ENCODE results near the gene BTNL3.

Gene BTNL3

DNA sequence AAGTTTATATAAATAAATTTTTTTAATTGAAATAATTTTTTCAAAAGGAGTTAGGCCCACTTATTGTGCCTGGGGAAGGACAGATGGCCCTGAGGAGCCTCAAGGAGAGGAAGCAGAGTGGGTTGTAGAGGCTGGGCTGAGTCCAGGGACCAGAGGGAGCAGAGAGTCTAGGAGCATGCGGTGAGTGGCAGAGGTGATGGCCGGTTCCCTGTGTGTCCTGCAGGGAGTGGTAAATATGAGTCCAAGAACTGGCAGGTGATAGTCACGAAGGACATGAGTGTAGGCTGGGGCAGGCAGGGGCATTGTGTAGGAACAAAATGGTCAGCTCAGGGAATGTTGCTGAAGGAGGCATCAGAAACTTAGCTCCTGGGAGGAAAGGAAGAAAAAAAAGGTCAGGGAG is 43.1 kb downstream of the BTNL3 start:
- Histone ChIP-seq H2AFZ (no peak overlapping the region), H3K36me3 (ENCODE audit: control insufficient read depth, insufficient read depth, low read length) (no peaks in the 10 kb centered on the region), H3K9ac (no peak overlapping the region), H3K9me3 (ENCODE audit: control insufficient read depth, low read length) (no peaks in the 10 kb centered on the region), H3K4me2 (ENCODE audit: low read length) (no peak overlapping the region), H3K27ac (no peak overlapping the region), H3K79me2 (no peaks in the 10 kb centered on the region), H3K27me3 (ENCODE audit: control insufficient read depth, insufficient read depth, low read length) (no peaks in the 10 kb centered on the region), H3K4me1 (no peaks in the 10 kb centered on the region), H3K4me3 (ENCODE audit: low read depth, low read length) (no peak overlapping the region)
- TF ChIP-seq, protein P1, sequence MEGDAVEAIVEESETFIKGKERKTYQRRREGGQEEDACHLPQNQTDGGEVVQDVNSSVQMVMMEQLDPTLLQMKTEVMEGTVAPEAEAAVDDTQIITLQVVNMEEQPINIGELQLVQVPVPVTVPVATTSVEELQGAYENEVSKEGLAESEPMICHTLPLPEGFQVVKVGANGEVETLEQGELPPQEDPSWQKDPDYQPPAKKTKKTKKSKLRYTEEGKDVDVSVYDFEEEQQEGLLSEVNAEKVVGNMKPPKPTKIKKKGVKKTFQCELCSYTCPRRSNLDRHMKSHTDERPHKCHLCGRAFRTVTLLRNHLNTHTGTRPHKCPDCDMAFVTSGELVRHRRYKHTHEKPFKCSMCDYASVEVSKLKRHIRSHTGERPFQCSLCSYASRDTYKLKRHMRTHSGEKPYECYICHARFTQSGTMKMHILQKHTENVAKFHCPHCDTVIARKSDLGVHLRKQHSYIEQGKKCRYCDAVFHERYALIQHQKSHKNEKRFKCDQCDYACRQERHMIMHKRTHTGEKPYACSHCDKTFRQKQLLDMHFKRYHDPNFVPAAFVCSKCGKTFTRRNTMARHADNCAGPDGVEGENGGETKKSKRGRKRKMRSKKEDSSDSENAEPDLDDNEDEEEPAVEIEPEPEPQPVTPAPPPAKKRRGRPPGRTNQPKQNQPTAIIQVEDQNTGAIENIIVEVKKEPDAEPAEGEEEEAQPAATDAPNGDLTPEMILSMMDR (IDR thresholded peaks at IDR 0.05): no peak

DNA sequence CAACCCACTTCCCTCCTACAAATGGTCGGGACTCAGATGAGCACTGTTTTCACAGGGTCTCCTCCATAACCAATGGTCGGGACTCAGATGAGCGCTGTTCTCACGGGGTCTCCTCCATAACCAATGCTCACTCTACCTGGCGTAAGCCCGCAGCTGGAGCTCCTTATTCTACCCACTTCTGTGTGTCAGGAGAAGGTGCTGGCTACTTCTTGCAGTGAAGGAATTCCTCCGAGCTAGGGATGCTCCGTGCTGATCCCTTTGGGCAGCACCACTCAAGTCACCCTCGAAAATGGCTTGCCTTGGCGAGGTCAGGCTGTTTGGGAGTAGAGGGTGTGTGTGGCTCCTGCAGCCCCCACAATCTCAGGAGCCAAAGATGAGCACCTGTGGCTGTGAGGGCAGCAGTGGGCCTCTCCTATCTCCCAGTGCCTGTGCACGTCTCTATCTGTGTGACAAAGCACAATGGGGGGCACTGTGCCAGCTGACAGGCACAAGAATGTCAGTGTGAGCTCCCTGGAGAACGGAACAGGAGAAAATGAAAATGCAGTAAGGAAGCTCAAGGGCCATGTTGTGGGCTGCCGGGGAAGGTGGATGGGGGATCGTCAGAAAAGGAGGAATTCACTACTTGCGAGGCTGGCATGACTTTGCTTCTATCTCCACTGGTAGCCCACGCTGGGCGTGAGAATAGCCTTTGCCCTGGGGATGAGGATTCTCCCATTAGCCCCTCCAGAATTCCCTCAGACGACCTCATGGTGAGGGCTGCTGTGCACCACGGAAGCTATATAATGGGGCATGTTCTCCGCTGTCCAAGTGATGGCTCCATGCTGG is 47.6 kb downstream of the BTNL3 start:
- no peaks in the 10 kb centered on the region for H3K27me3 ChIP-seq (ENCODE audit: control insufficient read depth, insufficient read depth, low read length)
- H2AFZ ChIP-seq: no peak overlapping the region
- no peaks in the 10 kb centered on the region for H3K79me2 ChIP-seq
- no peak overlapping the region for H3K4me3 ChIP-seq (ENCODE audit: low read depth, low read length)
- no peaks in the 10 kb centered on the region for H3K4me1 ChIP-seq
- TF ChIP-seq, protein P1 (IDR thresholded peaks at IDR 0.05): no peak
- no peaks in the 10 kb centered on the region for H3K36me3 ChIP-seq (ENCODE audit: control insufficient read depth, insufficient read depth, low read length)
- no peak overlapping the region for H3K9ac ChIP-seq
- no peaks in the 10 kb centered on the region for H3K9me3 ChIP-seq (ENCODE audit: control insufficient read depth, low read length)
- no peak overlapping the region for H3K4me2 ChIP-seq (ENCODE audit: low read length)
- no peak overlapping the region for H3K27ac ChIP-seq

DNA sequence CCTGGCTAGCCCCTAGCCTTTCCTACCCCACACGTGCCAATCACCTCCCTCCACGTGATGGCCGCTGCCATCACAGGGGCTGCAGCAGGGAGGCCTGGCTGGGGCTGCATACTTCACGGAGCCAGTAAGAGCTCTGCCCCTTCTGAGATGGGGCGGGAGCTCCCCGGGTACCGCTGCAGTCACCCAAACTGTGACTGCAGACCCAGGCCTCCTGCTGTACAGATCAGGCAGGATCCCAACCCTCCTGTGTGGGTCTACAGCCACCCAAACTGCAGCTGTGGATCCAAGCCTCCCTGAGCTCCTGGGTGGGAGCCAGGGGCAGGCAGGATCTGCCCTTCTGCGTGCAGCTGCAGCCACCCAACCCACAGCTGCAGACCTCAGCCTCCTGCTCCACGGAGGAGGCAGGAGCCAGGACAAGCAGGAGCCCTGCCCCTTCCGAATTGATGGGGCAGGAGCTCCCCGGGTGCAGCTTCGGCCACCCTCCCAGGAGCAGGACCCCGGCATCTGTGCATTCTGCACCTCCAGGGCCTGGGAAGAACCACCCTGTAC is 48.2 kb downstream of the BTNL3 start:
- H2AFZ ChIP-seq: no peak overlapping the region
- H3K79me2 ChIP-seq: no peaks in the 10 kb centered on the region
- no peaks in the 10 kb centered on the region for H3K4me1 ChIP-seq
- H3K9me3 ChIP-seq (ENCODE audit: control insufficient read depth, low read length): no peaks in the 10 kb centered on the region
- no peaks in the 10 kb centered on the region for H3K27me3 ChIP-seq (ENCODE audit: control insufficient read depth, insufficient read depth, low read length)
- H3K36me3 ChIP-seq (ENCODE audit: control insufficient read depth, insufficient read depth, low read length): no peaks in the 10 kb centered on the region
- no peak overlapping the region for H3K27ac ChIP-seq
- no peak overlapping the region for H3K9ac ChIP-seq
- H3K4me3 ChIP-seq (ENCODE audit: low read depth, low read length): no peak overlapping the region
- TF ChIP-seq, protein P1 (IDR thresholded peaks at IDR 0.05): no peak
- H3K4me2 ChIP-seq (ENCODE audit: low read length): no peak overlapping the region

DNA sequence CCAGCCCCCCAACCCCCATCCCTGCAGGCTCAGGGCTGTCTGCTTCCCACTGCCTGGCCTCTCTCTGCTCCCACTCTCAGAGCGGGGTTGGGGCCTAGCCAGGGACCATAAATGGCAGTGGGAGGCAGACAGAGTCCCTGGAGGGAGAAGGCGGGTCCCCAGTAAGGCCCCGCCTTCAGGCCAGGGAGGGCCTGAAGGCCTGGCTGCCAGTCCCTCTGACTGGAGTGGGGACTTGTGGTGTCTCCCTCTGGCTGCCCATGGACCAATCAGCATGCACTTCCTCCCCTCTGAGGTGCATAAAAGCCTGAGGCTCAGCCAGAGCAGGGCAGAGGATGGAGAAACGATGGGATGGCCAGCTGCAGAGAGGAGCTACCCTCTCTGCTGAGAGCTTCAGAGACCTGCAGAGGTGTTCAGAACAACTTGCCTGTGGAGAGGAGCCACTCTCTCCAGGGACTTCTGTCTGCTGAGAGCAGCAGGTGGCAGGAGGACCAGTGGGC is 48.8 kb downstream of the BTNL3 start:
- H2AFZ ChIP-seq: no peak overlapping the region
- no peak overlapping the region for H3K27ac ChIP-seq

More for the DNA sequence above, 48.8 kb downstream of the BTNL3 start:
- H3K9me3 ChIP-seq (ENCODE audit: control insufficient read depth, low read length): no peaks in the 10 kb centered on the region
- H3K27me3 ChIP-seq (ENCODE audit: control insufficient read depth, insufficient read depth, low read length): no peaks in the 10 kb centered on the region
- no peaks in the 10 kb centered on the region for H3K36me3 ChIP-seq (ENCODE audit: control insufficient read depth, insufficient read depth, low read length)
- no peaks in the 10 kb centered on the region for H3K79me2 ChIP-seq
- TF ChIP-seq, protein P1 (IDR thresholded peaks at IDR 0.05): no peak
- no peak overlapping the region for H3K9ac ChIP-seq
- no peak overlapping the region for H3K4me3 ChIP-seq (ENCODE audit: low read depth, low read length)
- H3K4me1 ChIP-seq: no peaks in the 10 kb centered on the region
- H3K4me2 ChIP-seq (ENCODE audit: low read length): no peak overlapping the region

Data from parathyroid adenoma (tissue), 2 donors.